ENCODE data around the gene CAPN15. TPM values are rescaled to one million over a fixed set of nuclear protein-coding genes. Genes with fewer than 3 reads are reported as not detected.

The CAPN15 gene
- total RNA-seq, 2 donors from 2014 or later: 61.1 to 117 TPM

- Mint-ChIP-seq H3K36me3 (ENCODE audit: low read depth) (peaks cover 5% of the 10 kb centered on the region), H3K4me1 (no peaks in the 10 kb centered on the region), H3K27me3 (no peaks in the 10 kb centered on the region), H3K9me3 (no peaks in the 10 kb centered on the region), H3K4me3 (no peak overlapping the region), H3K27ac (no peak overlapping the region)
- no peak for ATAC-seq (replicated peaks)
Measured at GRCh38 chr16:556474-557173, 29.1 kb downstream of the CAPN15 start.

DNA sequence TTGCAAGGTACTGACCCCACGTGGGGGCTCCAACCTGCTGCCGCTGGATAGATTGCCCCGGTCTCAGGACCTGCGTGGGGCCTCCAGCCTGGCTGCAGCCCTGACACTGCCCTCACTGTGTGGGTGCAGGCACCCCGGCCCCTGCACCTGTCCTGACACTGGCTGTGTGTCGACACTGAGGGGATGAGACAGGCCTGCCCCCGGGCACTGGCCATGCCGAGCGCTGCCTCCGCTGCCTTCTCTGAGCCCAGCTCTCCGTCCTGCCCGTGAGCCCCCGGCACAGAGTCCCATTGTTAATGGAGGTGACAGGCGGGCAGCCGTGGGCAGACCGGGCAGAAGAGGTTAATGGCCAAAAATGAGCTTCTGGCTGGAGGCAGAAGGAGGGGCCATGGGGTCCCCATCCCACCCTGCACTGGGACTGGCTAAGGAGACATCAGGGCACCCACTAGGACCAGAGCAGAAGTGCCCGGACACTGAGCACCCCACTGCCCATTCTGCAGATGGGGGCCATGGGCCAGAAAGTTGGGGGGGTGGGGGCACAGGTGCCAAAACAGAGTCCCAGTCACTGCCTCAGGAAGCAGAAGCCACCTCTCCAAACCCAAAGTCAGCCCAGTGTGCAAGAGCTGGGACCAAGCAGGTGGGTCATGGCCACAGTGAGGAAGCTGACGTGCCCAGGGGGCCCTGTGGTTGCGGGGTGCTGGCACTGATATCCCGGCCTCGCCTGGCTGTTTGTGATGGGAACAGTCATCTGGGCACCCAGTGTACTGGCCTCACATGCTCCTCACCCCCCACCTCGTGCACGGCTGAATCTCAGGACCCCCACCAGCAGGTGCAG is 30.2 kb downstream of the CAPN15 start:
- peaks cover 5% of the 10 kb centered on the region for H3K36me3 Mint-ChIP-seq (ENCODE audit: low read depth)
- no peak for ATAC-seq (replicated peaks)

GRCh38 chr16:558298-559020 is 30.9 kb downstream of the CAPN15 start:
- no peak for ATAC-seq (replicated peaks)
- H3K4me1 Mint-ChIP-seq: no peaks in the 10 kb centered on the region
- no peaks in the 10 kb centered on the region for H3K27me3 Mint-ChIP-seq
- no peak overlapping the region for H3K27ac Mint-ChIP-seq
- H3K9me3 Mint-ChIP-seq: no peaks in the 10 kb centered on the region
- peaks cover 5% of the 10 kb centered on the region for H3K36me3 Mint-ChIP-seq (ENCODE audit: low read depth)
- H3K4me3 Mint-ChIP-seq: no peak overlapping the region

More for the DNA sequence above, 30.2 kb downstream of the CAPN15 start:
- Mint-ChIP-seq H3K27me3 (no peaks in the 10 kb centered on the region), H3K27ac (no peak overlapping the region), H3K9me3 (no peaks in the 10 kb centered on the region), H3K4me1 (no peaks in the 10 kb centered on the region), H3K4me3 (no peak overlapping the region)

- Mint-ChIP-seq H3K4me1 (no peaks in the 10 kb centered on the region), H3K27ac (no peak overlapping the region), H3K4me3 (no peak overlapping the region), H3K27me3 (no peaks in the 10 kb centered on the region), H3K9me3 (no peaks in the 10 kb centered on the region), H3K36me3 (ENCODE audit: low read depth) (peaks cover 5% of the 10 kb centered on the region)
- no peak for ATAC-seq (replicated peaks)
Measured at GRCh38 chr16:559021-559380, 31.5 kb downstream of the CAPN15 start.

- no peaks in the 10 kb centered on the region for H3K4me1 Mint-ChIP-seq
- H3K36me3 Mint-ChIP-seq (ENCODE audit: low read depth): peaks cover under 1% of the 10 kb centered on the region
- H3K27me3 Mint-ChIP-seq: no peaks in the 10 kb centered on the region
- no peak overlapping the region for H3K4me3 Mint-ChIP-seq
- no peaks in the 10 kb centered on the region for H3K9me3 Mint-ChIP-seq
- no peak overlapping the region for H3K27ac Mint-ChIP-seq
- ATAC-seq (replicated peaks): no peak
Measured at GRCh38 chr16:559411-560203, 32.1 kb downstream of the CAPN15 start.

DNA sequence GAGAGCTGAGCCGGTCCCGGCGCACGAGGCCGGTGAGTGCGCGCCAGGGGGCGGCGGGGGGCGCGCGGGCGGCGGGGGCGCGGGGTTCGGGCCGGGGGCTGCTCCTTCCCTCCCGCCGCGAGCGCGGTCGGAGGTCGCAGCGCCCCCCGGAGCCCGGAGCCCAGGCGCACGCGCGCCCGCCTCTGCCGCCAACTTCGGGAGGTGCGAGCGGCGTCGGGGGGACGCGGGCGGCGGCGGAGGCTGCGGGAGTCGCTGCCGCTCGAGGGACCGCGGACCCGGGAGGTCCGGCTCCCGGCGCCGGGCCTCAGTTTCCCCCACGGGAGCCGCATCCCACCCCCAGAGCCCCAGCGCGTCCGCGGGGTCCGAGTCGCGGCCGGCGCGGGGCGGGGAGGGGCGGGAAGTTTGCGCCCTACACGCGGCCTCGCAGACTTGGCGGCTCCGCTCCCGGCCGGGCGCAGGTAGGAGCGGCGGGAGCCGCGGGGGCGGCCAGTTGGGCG is 32.7 kb downstream of the CAPN15 start, which contains the start of gene PRR35:
PRR35 (plus strand) TSS at position 191 of the 497 bp plus-strand sequence. CDS start 2,901 bp downstream, outside the sequence.
- H3K27me3 Mint-ChIP-seq: no peaks in the 10 kb centered on the region
- no peak within 1 kb of the TSS for H3K4me3 Mint-ChIP-seq
- H3K4me1 Mint-ChIP-seq: no peaks in the 10 kb centered on the region
- H3K27ac Mint-ChIP-seq: no peak within 1 kb of the TSS
- ATAC-seq (replicated peaks): no peak
- H3K9me3 Mint-ChIP-seq: no peaks in the 10 kb centered on the region
- H3K36me3 Mint-ChIP-seq (ENCODE audit: low read depth): no peaks in the 10 kb centered on the region

- no peaks in the 10 kb centered on the region for H3K9me3 Mint-ChIP-seq
- ATAC-seq (replicated peaks): no peak
- H3K27me3 Mint-ChIP-seq: no peaks in the 10 kb centered on the region
- no peak overlapping the region for H3K27ac Mint-ChIP-seq
- H3K36me3 Mint-ChIP-seq (ENCODE audit: low read depth): no peaks in the 10 kb centered on the region
- H3K4me3 Mint-ChIP-seq: no peak overlapping the region
- H3K4me1 Mint-ChIP-seq: no peaks in the 10 kb centered on the region
Measured at GRCh38 chr16:560701-561412, 33.3 kb downstream of the CAPN15 start.

DNA sequence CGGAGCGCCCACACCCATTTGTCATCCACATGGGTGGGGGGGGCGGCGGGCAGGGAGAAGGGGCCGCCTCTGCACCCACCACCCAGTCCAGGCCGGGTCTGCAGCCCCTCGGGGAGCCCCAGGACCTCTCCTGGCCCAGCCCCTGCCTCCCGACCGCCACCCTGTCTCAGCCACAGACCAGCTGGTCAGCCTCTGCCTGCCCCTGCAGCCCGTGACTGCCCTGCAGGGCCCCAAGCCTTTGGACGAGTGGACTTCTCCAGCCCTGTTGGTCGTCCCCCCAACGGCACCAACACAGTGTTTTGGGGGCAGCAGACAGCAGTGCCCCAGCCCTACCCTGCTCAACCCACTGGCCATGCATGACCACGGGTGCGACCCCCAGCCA is 33.9 kb downstream of the CAPN15 start:
- Mint-ChIP-seq H3K4me1 (no peaks in the 10 kb centered on the region), H3K27me3 (no peaks in the 10 kb centered on the region), H3K36me3 (ENCODE audit: low read depth) (no peaks in the 10 kb centered on the region), H3K4me3 (no peak overlapping the region), H3K9me3 (no peaks in the 10 kb centered on the region), H3K27ac (no peak overlapping the region)
- no peak for ATAC-seq (replicated peaks)

- Mint-ChIP-seq H3K4me1 (peaks cover 7% of the 10 kb centered on the region), H3K27me3 (no peaks in the 10 kb centered on the region), H3K36me3 (ENCODE audit: low read depth) (no peaks in the 10 kb centered on the region), H3K4me3 (no peak overlapping the region), H3K27ac (no peak overlapping the region), H3K9me3 (no peaks in the 10 kb centered on the region)
- no peak for ATAC-seq (replicated peaks)
Measured at GRCh38 chr16:561957-562938, 34.7 kb downstream of the CAPN15 start.

DNA sequence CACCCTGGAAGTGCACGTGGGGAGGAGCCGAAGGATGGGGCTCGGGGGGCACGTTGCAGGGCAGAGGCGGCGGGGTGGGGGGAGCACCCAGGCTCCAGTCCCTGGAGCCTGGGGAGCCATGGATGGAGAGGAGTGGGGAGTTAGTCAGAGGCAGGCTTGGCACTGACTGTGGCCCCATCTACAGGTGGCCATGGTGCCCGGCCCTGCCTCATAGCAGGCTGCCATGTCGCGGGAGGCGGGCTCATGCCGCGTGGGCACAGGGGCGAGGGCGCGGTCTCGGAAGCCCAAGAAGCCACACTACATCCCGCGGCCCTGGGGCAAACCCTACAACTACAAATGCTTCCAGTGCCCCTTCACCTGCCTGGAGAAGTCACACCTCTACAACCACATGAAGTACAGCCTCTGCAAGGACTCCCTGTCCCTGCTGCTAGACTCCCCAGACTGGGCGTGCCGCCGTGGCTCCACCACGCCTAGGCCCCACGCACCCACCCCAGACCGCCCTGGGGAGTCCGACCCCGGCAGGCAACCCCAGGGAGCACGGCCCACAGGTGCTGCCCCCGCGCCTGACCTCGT is 35.6 kb downstream of the CAPN15 start:
- Mint-ChIP-seq H3K27me3 (no peaks in the 10 kb centered on the region), H3K4me1 (peaks cover 7% of the 10 kb centered on the region), H3K9me3 (no peaks in the 10 kb centered on the region), H3K4me3 (no peak overlapping the region), H3K27ac (no peak overlapping the region), H3K36me3 (ENCODE audit: low read depth) (no peaks in the 10 kb centered on the region)
- no peak for ATAC-seq (replicated peaks)

- Mint-ChIP-seq H3K9me3 (no peaks in the 10 kb centered on the region), H3K4me1 (peaks cover 13% of the 10 kb centered on the region), H3K36me3 (ENCODE audit: low read depth) (no peaks in the 10 kb centered on the region), H3K27me3 (no peaks in the 10 kb centered on the region), H3K27ac (no peak overlapping the region), H3K4me3 (no peak overlapping the region)
- ATAC-seq (replicated peaks): no peak
Measured at GRCh38 chr16:564690-565418, 37.3 kb downstream of the CAPN15 start.
